Activated CD4-positive, alpha-beta T cell treated with anti-CD3 and anti-CD28 coated beads, Interleukin-2, amount 50 U/mL, for 4 hours (primary cell): Measurements from ENCODE around the gene CLCN3.
"Not testable (repeated sequence)": the region's sequence is repeated elsewhere in the genome, so short reads cannot be mapped to it uniquely, and the experiment has no call there.

Experiments used
- DNase-seq, 2 experiments: peaks; one replicate each; pipeline ENCODE4 v3.0.0-alpha.2; 2020

CLCN3 gene

DNA sequence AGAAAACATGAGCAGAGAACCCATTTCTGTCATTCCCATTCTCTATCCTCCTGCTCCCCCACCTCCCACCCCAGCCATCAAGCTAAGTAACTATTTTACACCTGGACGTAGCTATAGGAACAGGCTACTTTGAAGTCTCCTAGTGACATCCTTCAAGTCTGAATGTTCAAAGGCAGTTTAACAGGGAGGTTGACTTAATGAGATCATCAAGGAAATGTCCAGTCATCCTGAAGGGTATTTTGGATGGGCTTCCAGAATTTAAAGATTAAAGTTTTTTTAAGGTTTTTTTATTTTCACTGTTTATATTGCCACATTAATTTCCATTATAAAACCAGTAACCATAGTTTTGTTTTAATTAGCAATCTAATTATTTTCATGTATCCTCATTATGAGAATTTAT is 96.3 kb downstream of the CLCN3 start:
- no peak for DNase-seq

- no peak for DNase-seq
Measured at GRCh38 chr4:169720529-169720928, 100.2 kb downstream of the CLCN3 start.

DNA sequence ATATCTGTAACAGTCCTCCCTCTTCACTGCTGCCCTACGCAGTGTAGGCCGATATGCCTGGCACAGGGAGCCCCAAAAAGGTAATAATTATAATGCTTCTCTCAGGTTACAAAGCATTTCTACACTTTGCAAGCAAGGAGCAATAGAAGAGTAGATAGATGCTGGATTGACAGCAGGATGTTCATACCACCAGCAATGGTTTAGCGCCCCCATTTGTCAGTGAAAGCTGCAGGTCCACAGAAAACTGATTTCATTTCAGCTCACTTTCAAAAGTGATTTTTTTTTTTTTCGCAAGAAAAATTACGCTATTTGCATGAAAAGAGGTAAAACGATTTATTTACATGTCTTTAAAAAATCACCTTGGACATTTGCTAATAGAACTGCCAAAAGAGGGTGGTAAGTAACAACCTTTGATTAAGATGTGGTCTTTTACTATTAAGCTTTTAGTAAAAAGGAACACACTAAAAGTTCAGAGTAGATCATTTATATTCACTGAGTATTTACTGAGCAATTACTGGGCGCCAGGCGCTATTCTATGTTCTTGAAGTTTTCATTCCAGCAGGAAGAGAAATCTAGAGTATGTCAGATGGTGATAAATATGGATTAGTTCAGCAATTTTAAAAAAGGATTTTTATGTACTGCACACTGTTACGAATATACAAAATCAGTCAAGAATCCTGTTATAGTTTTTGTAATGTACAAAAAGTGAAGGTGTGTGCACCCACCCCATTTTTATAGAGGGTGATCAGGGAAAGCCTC is 103.0 kb downstream of the CLCN3 start:
- DNase-seq, result no peak

DNA sequence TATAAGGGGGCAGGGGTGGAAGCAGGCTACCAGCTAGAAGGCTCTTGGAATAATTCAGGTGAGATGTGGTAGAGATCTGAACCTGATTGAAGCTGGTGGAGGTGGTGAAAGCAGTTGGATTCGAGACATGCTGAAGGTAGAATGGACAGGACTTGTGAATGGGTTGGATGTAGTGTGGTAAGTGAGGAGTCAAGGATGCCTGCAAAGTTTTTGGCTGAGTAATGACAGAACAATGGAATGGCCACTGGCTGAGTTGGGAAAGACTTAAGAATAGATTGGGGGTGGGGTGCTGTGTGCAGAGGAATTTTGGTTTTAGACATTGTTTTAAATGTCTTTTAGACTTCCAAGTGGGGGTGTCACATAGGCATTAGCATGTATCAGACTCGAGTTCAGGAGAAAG is 103.9 kb downstream of the CLCN3 start:
- DNase-seq, result no peak

GRCh38 chr4:169727616-169728015 is 107.2 kb downstream of the CLCN3 start:
- DNase-seq, result no peak

GRCh38 chr4:169730564-169730963 is 110.2 kb downstream of the CLCN3 start:
- no peak for DNase-seq

GRCh38 chr4:169738604-169739003 is 118.2 kb downstream of the CLCN3 start:
- DNase-seq, result not testable (repeated sequence)

DNA sequence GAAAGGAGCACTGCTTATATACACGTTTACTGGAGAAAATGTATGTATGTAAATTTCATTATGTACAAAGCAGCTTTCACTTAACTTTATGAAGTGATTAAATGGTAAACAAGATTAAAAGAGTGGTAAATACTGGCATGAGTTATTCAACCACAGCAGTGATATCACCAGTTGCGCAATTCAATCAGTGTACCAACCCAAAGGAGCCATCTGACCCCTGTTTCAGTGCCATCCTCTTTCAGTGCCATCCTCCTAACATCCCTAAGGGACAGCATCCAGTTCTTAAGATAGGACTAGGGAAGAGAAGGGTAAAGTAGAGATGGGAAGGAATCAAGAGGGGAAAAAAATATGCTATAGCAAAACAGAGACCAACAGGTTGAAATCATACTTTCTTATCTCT is 121.2 kb downstream of the CLCN3 start:
- no peak for DNase-seq

GRCh38 chr4:169744601-169745000 is 124.2 kb downstream of the CLCN3 start:
- DNase-seq, result no peak

- no peak for DNase-seq
Measured at GRCh38 chr4:169745291-169745690, 124.9 kb downstream of the CLCN3 start.

- no peak for DNase-seq
Measured at GRCh38 chr4:169756971-169757574, 136.7 kb downstream of the CLCN3 start.

GRCh38 chr4:169757575-169758184 is 137.3 kb downstream of the CLCN3 start, which contains the start of gene HPF1:
Gene HPF1, minus strand, starts transcription at chr4:169757944. Its CDS starts 67 bp downstream, at chr4:169757877.
- DNase-seq, result peak; percentile 92

DNA sequence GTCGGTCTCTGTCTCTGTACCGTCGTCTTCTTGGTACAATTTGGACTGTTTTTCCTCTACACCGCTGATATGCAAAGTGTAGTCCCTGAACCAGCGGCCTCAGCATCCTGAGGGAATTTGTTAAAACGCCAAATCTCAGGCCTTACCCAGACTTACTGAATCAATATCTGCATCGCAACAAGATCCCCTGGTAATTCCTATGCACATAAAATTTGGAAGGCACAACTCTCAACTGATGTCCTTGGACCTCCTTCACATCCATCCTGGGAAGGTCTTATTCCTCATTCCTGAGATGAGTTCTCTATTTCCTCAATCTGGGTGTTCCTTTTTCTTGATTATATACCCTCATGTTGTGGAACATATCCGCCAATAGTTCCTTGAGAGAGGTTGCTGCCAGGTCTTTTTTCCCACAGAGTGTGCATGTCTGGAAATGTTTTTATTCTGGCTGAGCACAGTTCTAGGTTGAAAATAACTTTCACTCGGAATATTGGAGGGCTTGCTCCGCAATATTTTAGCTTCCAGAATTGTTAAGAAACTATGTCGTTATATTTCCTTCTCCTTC is 138.1 kb downstream of the CLCN3 start:
- DNase-seq, result no peak

DNA sequence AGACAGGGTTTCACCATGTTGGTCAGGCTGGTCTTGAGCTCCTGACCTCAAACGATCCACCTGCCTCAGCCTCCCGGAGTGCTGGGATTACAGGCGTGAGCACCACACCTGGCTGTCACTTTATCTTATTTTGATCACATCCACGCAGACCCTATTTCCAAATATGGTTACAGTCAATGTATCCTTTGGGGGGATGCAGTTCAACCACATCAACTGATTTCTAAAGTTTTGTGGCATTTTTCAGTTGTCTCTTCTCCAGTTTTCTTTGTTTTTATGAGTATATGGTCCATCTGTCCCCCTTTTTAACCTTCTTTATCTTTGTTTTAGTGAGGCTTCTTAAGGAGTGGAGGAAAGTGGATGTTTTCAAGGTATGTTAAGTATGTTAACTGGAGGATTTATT is 141.5 kb downstream of the CLCN3 start:
- no peak for DNase-seq

DNA sequence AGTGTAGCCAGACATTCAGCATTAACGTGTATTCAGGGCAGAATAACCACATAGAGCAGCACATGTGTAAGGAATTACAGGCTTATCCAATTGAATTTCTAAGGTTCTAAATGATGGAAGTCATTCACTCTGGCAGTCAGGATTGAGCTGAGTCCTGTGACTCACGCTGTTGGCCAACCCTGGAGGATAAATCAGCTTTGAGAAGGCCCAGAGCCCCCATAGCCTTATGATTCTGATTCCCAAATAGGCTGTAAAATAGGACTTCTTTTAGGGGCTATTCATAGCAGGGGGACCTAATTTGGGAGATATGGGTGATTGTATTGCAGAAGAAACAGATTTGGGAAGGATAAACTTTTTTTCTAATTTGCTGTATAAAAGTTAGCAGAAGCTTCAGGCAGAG is 145.5 kb downstream of the CLCN3 start:
- no peak for DNase-seq

DNA sequence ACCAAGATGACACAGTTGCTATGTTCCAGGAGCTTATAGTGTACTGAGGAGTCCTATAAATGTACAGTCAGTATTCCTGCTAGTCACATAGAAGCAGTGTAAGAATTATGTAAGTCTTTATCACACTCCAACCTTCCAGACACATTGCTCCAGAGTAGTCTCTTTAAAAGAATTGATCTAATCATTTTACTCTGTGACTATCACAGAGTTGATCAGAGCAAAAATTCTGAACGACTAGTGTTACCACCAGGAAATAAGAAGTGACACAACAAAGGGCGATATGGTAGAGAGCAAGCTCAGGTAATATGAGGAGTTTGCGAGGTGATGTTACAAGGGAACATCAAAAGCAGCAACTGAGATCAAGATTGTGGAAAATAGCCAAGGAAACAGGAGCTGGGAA is 146.4 kb downstream of the CLCN3 start:
- no peak for DNase-seq

DNA sequence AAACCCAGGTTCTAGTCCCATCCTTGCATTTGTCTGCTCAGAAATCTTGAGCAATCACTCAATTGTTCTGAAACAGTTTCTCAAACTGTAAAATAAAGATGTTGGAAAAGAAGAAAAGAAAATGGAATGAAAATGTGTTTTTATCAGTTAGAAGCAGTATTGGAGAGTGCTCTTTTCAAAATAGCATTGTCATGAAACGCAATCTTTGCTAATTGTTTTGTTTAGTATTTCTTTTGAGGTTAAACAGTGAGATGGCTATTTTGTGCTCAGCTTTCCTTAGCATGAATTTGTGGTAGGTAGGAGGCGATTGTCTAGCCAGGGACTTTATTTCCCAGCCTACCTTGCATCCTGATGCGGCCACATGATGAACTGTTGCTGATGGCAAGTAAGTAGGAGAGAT is 148.0 kb downstream of the CLCN3 start:
- no peak for DNase-seq

DNA sequence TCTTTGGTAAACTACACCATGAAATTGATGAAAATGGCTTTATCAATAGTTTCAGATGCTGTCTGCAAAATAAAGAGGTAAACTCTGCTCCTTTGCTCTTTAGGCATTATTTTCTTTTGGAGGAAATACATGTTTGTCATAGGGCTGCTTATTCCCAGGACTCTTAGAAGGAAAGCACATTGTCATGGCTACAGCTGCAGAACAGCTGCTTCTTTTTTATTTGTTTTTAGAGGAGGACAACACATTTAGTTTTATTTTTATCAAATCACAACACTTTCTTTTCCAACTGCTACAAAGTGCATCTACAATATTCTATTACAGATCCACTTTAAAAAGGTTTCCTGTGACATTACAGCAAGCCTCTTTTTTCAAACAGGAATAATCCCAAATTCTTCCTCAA is 150.0 kb downstream of the CLCN3 start:
- no peak for DNase-seq

DNA sequence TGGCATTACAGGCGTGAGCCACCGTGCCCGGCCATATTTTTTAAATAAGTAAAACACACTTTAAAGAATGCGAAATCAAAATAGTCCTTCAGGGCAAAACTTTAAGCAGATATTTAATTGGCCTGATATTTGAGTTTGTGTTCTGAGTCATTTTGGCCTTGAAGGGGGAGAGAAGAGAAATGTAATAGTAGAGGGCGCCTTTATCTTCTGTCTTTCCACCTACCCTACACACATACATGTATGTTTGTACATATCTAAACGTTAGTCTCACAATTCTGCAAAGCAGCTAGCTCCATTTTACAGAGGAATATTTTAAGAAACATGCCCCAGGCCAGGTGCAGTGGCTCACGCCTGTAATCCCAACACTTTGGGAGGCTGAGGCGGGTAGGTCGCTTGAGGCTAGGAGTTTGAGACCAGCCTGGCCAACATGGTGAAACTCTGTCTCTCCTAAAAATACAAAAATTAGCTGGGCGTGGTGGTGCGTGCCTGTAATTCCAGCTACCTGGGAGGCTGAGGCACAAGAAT is 151.2 kb downstream of the CLCN3 start:
- not testable (repeated sequence) for DNase-seq
